GM18951 (cell line): ENCODE measurements around the gene GLRA1.
"Not testable (repeated sequence)": the region's sequence is repeated elsewhere in the genome, so short reads cannot be mapped to it uniquely, and the experiment has no call there.

ENCODE experiments used
- POLR2A ChIP-seq: IDR thresholded peaks from 4 replicates; pipeline ENCODE4 v1.6.1; 2011; ENCODE audit warnings: mild to moderate bottlenecking; ENCODE audit not compliant: insufficient read length, insufficient read depth; ENCODE audit errors: extremely low read depth
- in situ Hi-C: fragments of 300-500 bp; cut with MboI; formaldehyde crosslinking; loops from one replicate; pipeline ENCODE4 v1.12.0; 2022; ENCODE audit warnings: low sequenced_read_pairs, mixed read lengths, inconsistent platforms; ENCODE audit not compliant: unreplicated experiment

Gene GLRA1

GRCh38 chr5:151862811-151863472 lies 61.7 kb downstream of the GLRA1 start:
- in situ Hi-C loops = no loop called here
- no peak for TF ChIP-seq POLR2A

GRCh38 chr5:151860867-151861266 lies 63.8 kb downstream of the GLRA1 start:
- in situ Hi-C loops = not testable (repeated sequence)

GRCh38 chr5:151856861-151857260 lies 67.8 kb downstream of the GLRA1 start:
- in situ Hi-C loops = no loop called here
- no peak for TF ChIP-seq POLR2A

GRCh38 chr5:151855701-151856100 lies 69.0 kb downstream of the GLRA1 start:
- in situ Hi-C loops = no loop called here
- TF ChIP-seq POLR2A = no peak

- TF ChIP-seq POLR2A = no peak
- in situ Hi-C loops = loop anchor here (25.0 kb wide), 1 partner anchor 664 kb away; no protein-coding TSS in a partner anchor
Measured at GRCh38 chr5:151847871-151848270, 76.8 kb downstream of the GLRA1 start.

- TF ChIP-seq POLR2A = no peak
- in situ Hi-C loops = loop anchor here (25.0 kb wide), 1 partner anchor 666 kb away; no protein-coding TSS in a partner anchor
Measured at GRCh38 chr5:151846765-151847164, 77.9 kb downstream of the GLRA1 start.

GRCh38 chr5:151832843-151833242 lies 91.8 kb downstream of the GLRA1 start:
- in situ Hi-C loops = loop anchor here (25.0 kb wide), 1 partner anchor 679 kb away; no protein-coding TSS in a partner anchor

- in situ Hi-C loops = loop anchor here (10.0 to 25.0 kb wide), 2 partner anchors 315 to 683 kb away; no protein-coding TSS in a partner anchor
- TF ChIP-seq POLR2A = no peak
Measured at GRCh38 chr5:151829370-151829769, 95.3 kb downstream of the GLRA1 start.

GRCh38 chr5:151825445-151825844 lies 99.2 kb downstream of the GLRA1 start:
- no peak for TF ChIP-seq POLR2A
- in situ Hi-C loops = loop anchor here (10.0 to 25.0 kb wide), 2 partner anchors 319 to 687 kb away; no protein-coding TSS in a partner anchor

- in situ Hi-C loops = loop anchor here (10.0 kb wide), 1 partner anchor 323 kb away; no protein-coding TSS in a partner anchor
- no peak for TF ChIP-seq POLR2A
Measured at GRCh38 chr5:151822141-151822540, 102.5 kb downstream of the GLRA1 start.

GRCh38 chr5:151820903-151821302 lies 103.7 kb downstream of the GLRA1 start:
- no peak for TF ChIP-seq POLR2A
- in situ Hi-C loops = loop anchor here (10.0 kb wide), 1 partner anchor 324 kb away; no protein-coding TSS in a partner anchor

- in situ Hi-C loops = loop anchor here (10.0 kb wide), 1 partner anchor 325 kb away; no protein-coding TSS in a partner anchor
- TF ChIP-seq POLR2A = no peak
Measured at GRCh38 chr5:151820271-151820670, 104.4 kb downstream of the GLRA1 start.

- in situ Hi-C loops = loop anchor here (10.0 kb wide), 1 partner anchor 325 kb away; no protein-coding TSS in a partner anchor
- no peak for TF ChIP-seq POLR2A
Measured at GRCh38 chr5:151819830-151820229, 104.8 kb downstream of the GLRA1 start.

GRCh38 chr5:151815051-151815450 lies 109.6 kb downstream of the GLRA1 start:
- no peak for TF ChIP-seq POLR2A
- in situ Hi-C loops = no loop called here
